Jurkat, Clone E6-1 (cell line): ENCODE results near the gene OSGIN1.

Source experiments
- DNase-seq: peaks from one replicate; pipeline ENCODE4 v3.0.0-alpha.2; 2011; ENCODE audit warnings: low read depth, low spot score
- H3K4me3 ChIP-seq: 2 replicates; pipeline ENCODE4 v1.5.1; 2011; ENCODE audit warnings: mild to moderate bottlenecking, low read length, control low read depth, moderate library complexity

Gene OSGIN1

DNA sequence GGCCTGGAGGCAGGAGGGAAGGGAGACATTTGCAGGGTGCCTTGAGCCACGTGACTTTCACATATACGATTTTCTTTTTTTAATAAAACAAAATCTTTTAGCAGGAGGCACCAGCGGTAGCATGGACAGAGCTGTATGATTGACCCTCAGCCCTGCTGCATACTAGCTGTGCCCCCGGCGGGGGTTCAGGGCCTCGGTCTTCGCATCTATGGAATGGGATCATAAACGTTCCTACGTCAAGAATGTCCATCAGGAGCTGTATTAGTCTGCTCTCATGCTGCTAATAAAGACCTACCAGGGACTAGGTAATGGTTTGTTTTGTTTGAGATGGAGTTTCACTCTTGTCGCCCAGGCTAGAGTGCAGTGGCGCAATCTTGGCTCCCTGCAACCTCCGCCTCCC lies 62.4 kb downstream of the OSGIN1 start:
- no peak for DNase-seq
- no peak overlapping the region for H3K4me3 ChIP-seq
